Osteoblast (primary cell): ENCODE results near the gene TRAF1. TPM values are rescaled to one million over a fixed set of nuclear protein-coding genes. Genes with fewer than 3 reads are reported as not detected.

ENCODE experiments used
- DNase-seq: peaks from one replicate; pipeline ENCODE4 v3.0.0; 2011; ENCODE audit warnings: low spot score, mixed read lengths; ENCODE audit not compliant: insufficient read length; ENCODE audit errors: missing footprints
- H2AFZ ChIP-seq: 2 replicates; pipeline ENCODE4 v1.6.0; 2011; ENCODE audit warnings: mild to moderate bottlenecking, low read length
- H3K27ac ChIP-seq: 2 replicates; pipeline ENCODE4 v1.5.1; 2011; ENCODE audit warnings: mild to moderate bottlenecking, low read depth, low read length, moderate library complexity
- H3K27me3 ChIP-seq: 2 replicates; pipeline ENCODE4 v1.6.0; 2012; ENCODE audit warnings: mild to moderate bottlenecking, control low read depth, inconsistent platforms, low read length, moderate library complexity; ENCODE audit not compliant: insufficient read depth
- H3K36me3 ChIP-seq: 2 replicates; pipeline ENCODE4 v1.5.1; 2011; ENCODE audit warnings: mild to moderate bottlenecking, low read length, control low read depth, moderate library complexity; ENCODE audit not compliant: insufficient read depth
- H3K4me1 ChIP-seq: 2 replicates; pipeline ENCODE4 v1.5.1; 2011; ENCODE audit warnings: mild to moderate bottlenecking, low read length, control low read depth, moderate library complexity; ENCODE audit not compliant: insufficient read depth
- H3K4me2 ChIP-seq: 2 replicates; pipeline ENCODE4 v1.6.0; 2011; ENCODE audit warnings: mild to moderate bottlenecking, low read length; ENCODE audit not compliant: insufficient read depth
- H3K4me3 ChIP-seq: fragments of 200-600 bp; sonication (generic); 3 replicates; pipeline ENCODE4 v1.5.1; 2012; ENCODE audit warnings: mild to moderate bottlenecking, low read length, inconsistent platforms; ENCODE audit not compliant: insufficient read depth
- H3K79me2 ChIP-seq: 2 replicates; pipeline ENCODE4 v1.6.0; 2012; ENCODE audit warnings: mild to moderate bottlenecking, low read length, control low read depth, inconsistent platforms; ENCODE audit not compliant: insufficient read depth
- H3K9me3 ChIP-seq: 2 replicates; pipeline ENCODE4 v1.5.1; 2011; ENCODE audit warnings: low read depth, low read length, control low read depth
- H4K20me1 ChIP-seq: 2 replicates; pipeline ENCODE4 v1.6.0; 2012; ENCODE audit warnings: mild to moderate bottlenecking, low read length, control low read depth; ENCODE audit not compliant: insufficient read depth
- CTCF ChIP-seq: IDR thresholded peaks from 2 replicates; pipeline ENCODE4 v1.5.1; 2011; ENCODE audit warnings: mild to moderate bottlenecking, low read depth, low read length, moderate library complexity; ENCODE audit errors: extremely low read depth
- total RNA-seq: library from RNA; depleted of rRNA; stranded (reverse); fragments of >200 nt; gene quantifications from 2 replicates; pipeline ENCODE4 v1.2.3, GENCODE V29; 2012

The TRAF1 gene
- total RNA-seq, 1 donor, result 1.8 TPM

- Histone ChIP-seq H3K36me3 (peaks cover 49% of the 10 kb centered on the region), H3K27me3 (no peaks in the 10 kb centered on the region), H3K4me2 (no peak overlapping the region), H3K4me1 (no peaks in the 10 kb centered on the region), H2AFZ (no peak overlapping the region), H4K20me1 (no peaks in the 10 kb centered on the region), H3K9me3 (no peaks in the 10 kb centered on the region), H3K4me3 (no peak overlapping the region), H3K79me2 (no peaks in the 10 kb centered on the region), H3K27ac (no peak overlapping the region)
- TF ChIP-seq CTCF, result no peak
- DNase-seq, result no peak
Observed at GRCh38 chr9:120860083-120860482, 66.5 kb downstream of the TRAF1 start.

GRCh38 chr9:120859361-120859760 lies 67.2 kb downstream of the TRAF1 start:
- Histone ChIP-seq H3K27ac (no peak overlapping the region), H3K4me2 (no peak overlapping the region), H3K4me1 (no peaks in the 10 kb centered on the region), H3K36me3 (peaks cover 47% of the 10 kb centered on the region), H3K27me3 (no peaks in the 10 kb centered on the region), H3K9me3 (no peaks in the 10 kb centered on the region), H3K4me3 (no peak overlapping the region), H3K79me2 (no peaks in the 10 kb centered on the region), H4K20me1 (no peaks in the 10 kb centered on the region), H2AFZ (no peak overlapping the region)
- no peak for TF ChIP-seq CTCF
- no peak for DNase-seq

GRCh38 chr9:120857902-120858301 lies 68.7 kb downstream of the TRAF1 start:
- Histone ChIP-seq H3K27ac (no peak overlapping the region), H3K4me2 (no peak overlapping the region), H3K4me3 (no peak overlapping the region), H3K4me1 (no peaks in the 10 kb centered on the region), H3K27me3 (no peaks in the 10 kb centered on the region), H4K20me1 (no peaks in the 10 kb centered on the region), H3K9me3 (no peaks in the 10 kb centered on the region), H2AFZ (no peak overlapping the region), H3K36me3 (peaks cover 39% of the 10 kb centered on the region), H3K79me2 (no peaks in the 10 kb centered on the region)
- DNase-seq, result no peak
- no peak for TF ChIP-seq CTCF

GRCh38 chr9:120857481-120857880 lies 69.1 kb downstream of the TRAF1 start:
- no peaks in the 10 kb centered on the region for H3K79me2 ChIP-seq

More at GRCh38 chr9:120857481-120857880, 69.1 kb downstream of the TRAF1 start:
- Histone ChIP-seq H4K20me1 (no peaks in the 10 kb centered on the region), H3K27ac (no peak overlapping the region), H3K27me3 (no peaks in the 10 kb centered on the region), H3K36me3 (peaks cover 35% of the 10 kb centered on the region), H3K4me1 (no peaks in the 10 kb centered on the region), H2AFZ (no peak overlapping the region), H3K4me3 (no peak overlapping the region), H3K9me3 (no peaks in the 10 kb centered on the region), H3K4me2 (no peak overlapping the region)
- DNase-seq, result no peak
- no peak for TF ChIP-seq CTCF
